Sigmoid colon (tissue), 7 donors: Measurements from ENCODE around the gene DRGX. TPM values are rescaled to one million over a fixed set of nuclear protein-coding genes. Genes with fewer than 3 reads are reported as not detected.

Experiments used
- DNase-seq: peaks from one replicate; pipeline ENCODE4 v3.0.0-alpha.2; 2019
- H3K27ac ChIP-seq, 4 donors: fragments of 200-600 bp; sonication (generic); one replicate each; pipeline ENCODE4 v1.5.1; 2016 to 2019; ENCODE audit warnings: mild to moderate bottlenecking in 1 of 4
- H3K27me3 ChIP-seq, 3 donors: fragments of 200-600 bp; sonication (generic); one replicate each; pipeline ENCODE4 v1.5.1; 2019; ENCODE audit warnings: mild to moderate bottlenecking in 1 of 3
- H3K36me3 ChIP-seq, 4 donors: fragments of 200-600 bp; sonication (generic); one replicate each; pipeline ENCODE4 v1.5.1; 2016 to 2019
- H3K4me1 ChIP-seq, 4 donors: fragments of 200-600 bp; sonication (generic); one replicate each; pipeline ENCODE4 v1.5.1; 2017 to 2019
- H3K4me3 ChIP-seq, 4 donors: fragments of 200-600 bp; sonication (generic); one replicate each; pipeline ENCODE4 v1.5.1; 2017 to 2019; ENCODE audit warnings: mild to moderate bottlenecking in 2 of 4, moderate library complexity in 1 of 4
- H3K9me3 ChIP-seq, 4 donors: fragments of 200-600 bp in 3 of 4; sonication (generic) in 3 of 4; one replicate each; pipeline versions ENCODE4 v1.5.1 to v1.6.1; 2013 to 2019
- EP300 ChIP-seq, 4 donors: sonication (generic); formaldehyde crosslinking; IDR thresholded peaks; one replicate each; pipeline ENCODE4 v1.6.1; 2017; ENCODE audit warnings: antibody characterized with exemption in 4 of 4
- POLR2A ChIP-seq, 2 donors: fragments of 450-650 bp; IDR thresholded peaks; one replicate each; pipeline ENCODE4 v1.6.1; 2016; ENCODE audit warnings: antibody characterized with exemption in 2 of 2, mild to moderate bottlenecking in 2 of 2, moderate library complexity in 2 of 2
- POLR2AphosphoS5 ChIP-seq, 4 donors: sonication (generic); formaldehyde crosslinking; IDR thresholded peaks; one replicate each; pipeline ENCODE4 v1.6.1; 2017; ENCODE audit warnings: antibody characterized with exemption in 4 of 4
- WGBS, 2 donors: extraction: QIAGEN DNeasy Blood & Tissue Kit; methylation state at CpG; one replicate each; pipeline ENCODE4 v1.1.7; 2013; 5-methylcytosine and 5-hydroxymethylcytosine counted together
- intact Hi-C: fragments of 100-400 bp; cut with DNase I; formaldehyde crosslinking; loops from one replicate; pipeline ENCODE4 v1.15.1; 2023
- polyA plus RNA-seq, 3 donors: library from polyadenylated mRNA; stranded (reverse); fragments of 200-250 nt; gene quantifications; one replicate each; pipeline ENCODE4 v1.2.3, GENCODE V29; 2013
- total RNA-seq, 4 donors: library from RNA; depleted of rRNA; stranded (reverse); fragments of >200 nt; gene quantifications; one replicate each; pipeline ENCODE4 v1.1.0, GENCODE V29; 2016
- TF ChIP-seq, protein P1 (sequence below), 4 experiments: fragments of 450-650 bp in 3 of 4; fragments of 200-600 bp in 1 of 4; IDR thresholded peaks; one replicate each; pipeline ENCODE4 v1.5.1; 2016 to 2019; ENCODE audit warnings: antibody characterized with exemption in 4 of 4, mild to moderate bottlenecking in 3 of 4, moderate library complexity in 2 of 4
- donor health status: healthy with polysubstance abuse.
- donor health status: Bipolar disorder and iron deficiency.
- donor health status: healthy.

DRGX gene
- total and polyA plus RNA-seq, 7 donors, result 0.23 to 0.42 TPM; not detected in 5

DNA sequence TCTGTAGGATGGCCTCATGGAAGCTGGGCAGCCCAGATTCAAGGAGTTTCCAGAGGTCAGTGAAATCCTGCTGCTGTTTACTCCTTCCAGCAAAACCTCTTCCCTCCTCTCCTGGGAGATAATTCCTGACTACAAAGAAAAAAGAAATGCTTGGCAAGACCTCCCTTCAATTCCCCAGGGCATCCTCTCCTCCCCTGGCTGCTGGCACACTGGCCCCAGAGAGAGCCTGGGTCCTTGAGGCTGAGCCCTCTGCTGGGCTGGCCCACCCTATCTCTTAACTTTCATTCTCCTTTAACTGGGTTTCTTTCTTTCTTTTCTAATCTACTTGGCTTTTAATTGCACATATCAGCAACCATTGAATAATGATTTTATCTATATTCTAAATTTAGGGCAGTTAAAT, 7.7 kb downstream of the DRGX start:
- no peak overlapping the region for H3K4me3 ChIP-seq
- no peak for TF ChIP-seq POLR2A (IDR thresholded peaks at IDR 0.05)
- TF ChIP-seq, protein P1, sequence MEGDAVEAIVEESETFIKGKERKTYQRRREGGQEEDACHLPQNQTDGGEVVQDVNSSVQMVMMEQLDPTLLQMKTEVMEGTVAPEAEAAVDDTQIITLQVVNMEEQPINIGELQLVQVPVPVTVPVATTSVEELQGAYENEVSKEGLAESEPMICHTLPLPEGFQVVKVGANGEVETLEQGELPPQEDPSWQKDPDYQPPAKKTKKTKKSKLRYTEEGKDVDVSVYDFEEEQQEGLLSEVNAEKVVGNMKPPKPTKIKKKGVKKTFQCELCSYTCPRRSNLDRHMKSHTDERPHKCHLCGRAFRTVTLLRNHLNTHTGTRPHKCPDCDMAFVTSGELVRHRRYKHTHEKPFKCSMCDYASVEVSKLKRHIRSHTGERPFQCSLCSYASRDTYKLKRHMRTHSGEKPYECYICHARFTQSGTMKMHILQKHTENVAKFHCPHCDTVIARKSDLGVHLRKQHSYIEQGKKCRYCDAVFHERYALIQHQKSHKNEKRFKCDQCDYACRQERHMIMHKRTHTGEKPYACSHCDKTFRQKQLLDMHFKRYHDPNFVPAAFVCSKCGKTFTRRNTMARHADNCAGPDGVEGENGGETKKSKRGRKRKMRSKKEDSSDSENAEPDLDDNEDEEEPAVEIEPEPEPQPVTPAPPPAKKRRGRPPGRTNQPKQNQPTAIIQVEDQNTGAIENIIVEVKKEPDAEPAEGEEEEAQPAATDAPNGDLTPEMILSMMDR (IDR thresholded peaks at IDR 0.05), result no peak
- TF ChIP-seq EP300 (IDR thresholded peaks at IDR 0.05), result no peak
- TF ChIP-seq POLR2AphosphoS5 (IDR thresholded peaks at IDR 0.05), result no peak
- no peaks in the 10 kb centered on the region for H3K4me1 ChIP-seq
- H3K36me3 ChIP-seq, result no peaks in the 10 kb centered on the region
- H3K27ac ChIP-seq, result no peak overlapping the region
- H3K9me3 ChIP-seq, result no peaks in the 10 kb centered on the region
- DNase-seq, result no peak
- intact Hi-C loops, result no loop called here
- peaks cover 0 to 47% (median 0%) of the 10 kb centered on the region in 3 donors for H3K27me3 ChIP-seq

DNA sequence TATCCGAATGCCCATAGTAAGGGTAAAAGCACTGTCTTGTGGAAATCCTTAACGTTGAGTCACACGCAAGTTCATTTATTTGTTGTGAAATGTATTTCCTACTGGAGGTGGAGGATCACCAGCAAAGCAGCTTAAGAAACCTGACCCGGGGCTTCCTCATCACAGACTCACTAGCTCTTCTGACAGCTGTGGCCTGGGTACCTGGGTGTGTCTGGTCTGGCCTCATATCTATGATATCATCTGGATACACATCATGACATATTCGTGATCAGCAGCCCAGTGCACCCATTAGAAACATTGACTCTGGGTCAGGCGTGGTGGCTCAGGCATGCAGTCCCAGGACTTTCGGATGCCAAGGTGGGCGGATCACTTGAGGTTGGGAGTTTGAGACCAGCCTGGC, 8.8 kb downstream of the DRGX start:
- TF ChIP-seq, protein P1 (IDR thresholded peaks at IDR 0.05), result no peak
- TF ChIP-seq POLR2A (IDR thresholded peaks at IDR 0.05), result no peak
- no peak for TF ChIP-seq EP300 (IDR thresholded peaks at IDR 0.05)
- no peak for TF ChIP-seq POLR2AphosphoS5 (IDR thresholded peaks at IDR 0.05)
- H3K4me1 ChIP-seq, result no peaks in the 10 kb centered on the region
- intact Hi-C loops, result no loop called here
- DNase-seq, result no peak
- WGBS, 2 donors, result 83 to 89% methylated on average over 8 of the region's 8 CpGs
- H3K27ac ChIP-seq, result no peak overlapping the region
- peaks cover 0 to 37% (median 0%) of the 10 kb centered on the region in 3 donors for H3K27me3 ChIP-seq
- H3K36me3 ChIP-seq, result no peaks in the 10 kb centered on the region
- no peak overlapping the region for H3K4me3 ChIP-seq
- no peaks in the 10 kb centered on the region for H3K9me3 ChIP-seq

DNA sequence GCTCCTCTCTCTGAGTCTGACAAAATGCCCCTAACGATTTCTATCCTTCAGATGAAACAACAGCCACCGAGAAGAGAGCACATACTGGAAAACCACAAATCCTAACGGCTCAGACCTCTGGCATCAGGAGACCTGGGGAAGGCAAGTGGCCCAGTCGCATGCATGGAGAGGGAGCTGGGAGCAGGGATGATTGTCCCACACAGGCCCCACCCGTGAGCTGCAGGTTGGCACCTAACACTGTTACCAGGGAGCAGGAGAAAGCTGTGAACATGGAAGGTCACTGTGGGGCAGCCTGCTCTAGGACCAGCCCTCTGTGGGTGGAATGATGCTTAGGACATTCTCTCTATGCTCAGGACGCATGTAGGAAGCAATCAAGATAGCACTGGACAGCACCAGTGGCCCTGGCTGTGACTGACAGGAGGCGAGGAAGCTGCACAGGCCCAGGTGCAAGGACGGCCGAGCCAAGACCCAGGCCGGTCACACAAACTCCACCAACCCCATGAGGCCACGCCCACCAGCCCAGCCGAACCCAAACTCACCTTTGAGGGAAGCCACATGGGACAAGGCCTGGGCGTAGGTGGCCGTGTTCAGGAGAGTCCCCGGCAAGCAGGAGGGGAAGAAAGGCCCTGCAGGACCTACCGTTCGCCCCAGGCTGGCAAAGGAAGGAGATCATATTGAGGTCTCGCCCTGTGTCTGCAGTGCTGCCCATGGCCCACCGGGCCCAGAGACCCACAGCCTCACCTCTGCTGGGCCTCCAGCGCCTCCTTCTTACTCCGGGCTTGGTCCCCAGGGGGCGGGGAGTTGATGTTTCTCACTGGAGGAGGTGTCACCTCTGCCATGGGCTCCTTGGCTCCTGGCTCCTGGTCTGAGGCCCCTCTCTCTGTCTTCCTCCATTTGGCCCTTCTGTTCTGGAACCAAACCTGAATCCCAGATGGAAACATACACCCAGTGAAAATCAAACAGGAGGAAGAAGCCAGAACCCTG, 9.7 kb downstream of the DRGX start:
- H3K27ac ChIP-seq, result no peak overlapping the region
- WGBS, 2 donors, result 65 to 85% methylated on average over 22 of the region's 22 CpGs
- intact Hi-C loops, result no loop called here
- TF ChIP-seq POLR2AphosphoS5 (IDR thresholded peaks at IDR 0.05), result no peak
- no peak for TF ChIP-seq EP300 (IDR thresholded peaks at IDR 0.05)
- TF ChIP-seq, protein P1 (IDR thresholded peaks at IDR 0.05), result no peak
- no peak for TF ChIP-seq POLR2A (IDR thresholded peaks at IDR 0.05)
- no peaks in the 10 kb centered on the region for H3K4me1 ChIP-seq
- H3K4me3 ChIP-seq, result no peak overlapping the region
- H3K9me3 ChIP-seq, result no peaks in the 10 kb centered on the region
- no peak for DNase-seq
- peaks cover 0 to 29% (median 0%) of the 10 kb centered on the region in 3 donors for H3K27me3 ChIP-seq
- no peaks in the 10 kb centered on the region for H3K36me3 ChIP-seq

DNA sequence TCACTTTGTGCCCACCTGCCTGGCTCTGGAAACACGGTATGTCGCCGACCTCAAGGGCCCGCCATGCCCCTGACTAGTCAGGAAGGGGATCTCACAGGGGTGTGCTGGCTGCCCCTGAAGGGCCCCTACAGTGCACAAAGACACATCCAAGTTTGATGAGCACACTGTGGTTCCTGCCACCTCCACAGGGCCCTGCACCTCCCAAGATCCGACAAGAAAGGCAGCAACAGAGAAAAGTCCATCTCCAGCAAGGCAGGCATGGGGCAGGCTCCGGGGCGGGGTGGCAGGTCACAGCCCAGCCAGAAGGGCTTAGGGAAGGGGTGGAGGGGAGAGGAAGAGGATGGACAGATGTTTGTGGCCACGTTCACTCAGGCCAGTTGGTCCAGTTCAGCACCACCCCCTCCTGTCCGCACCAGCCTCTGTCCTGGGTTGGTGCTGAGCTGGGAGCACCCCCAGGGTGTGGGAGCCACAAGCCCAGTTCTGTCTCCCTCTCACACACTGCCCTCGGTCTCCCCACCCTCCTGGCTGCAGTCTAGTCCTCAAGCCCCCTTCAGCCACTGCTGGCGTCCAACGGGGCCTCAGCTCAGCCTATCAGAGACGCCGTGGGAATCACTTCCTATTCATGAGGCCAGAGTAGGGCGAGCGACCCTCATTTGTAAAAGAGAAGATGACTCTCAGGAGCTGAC, 11.5 kb downstream of the DRGX start:
- intact Hi-C loops, result no loop called here
- TF ChIP-seq POLR2A (IDR thresholded peaks at IDR 0.05) (no peak), POLR2AphosphoS5 (IDR thresholded peaks at IDR 0.05) (no peak), EP300 (IDR thresholded peaks at IDR 0.05) (no peak)
- TF ChIP-seq, protein P1 (IDR thresholded peaks at IDR 0.05), result no peak
- DNase-seq, result no peak
- WGBS, 2 donors, result 66 to 79% methylated on average over 16 of the region's 16 CpGs
- Histone ChIP-seq H3K4me3 (no peak overlapping the region), H3K27me3 (peaks cover 0 to 17% (median 0%) of the 10 kb centered on the region in 3 donors), H3K9me3 (no peaks in the 10 kb centered on the region), H3K4me1 (no peaks in the 10 kb centered on the region), H3K36me3 (no peaks in the 10 kb centered on the region), H3K27ac (no peak overlapping the region)
